GF-D8 (cell line): Measurements from ENCODE around the gene CELSR3.

Experiments used
- DNase-seq: peaks from one replicate; lab custom pipeline; 2025; lab: John Stamatoyannopoulos, UW

Gene CELSR3

DNA sequence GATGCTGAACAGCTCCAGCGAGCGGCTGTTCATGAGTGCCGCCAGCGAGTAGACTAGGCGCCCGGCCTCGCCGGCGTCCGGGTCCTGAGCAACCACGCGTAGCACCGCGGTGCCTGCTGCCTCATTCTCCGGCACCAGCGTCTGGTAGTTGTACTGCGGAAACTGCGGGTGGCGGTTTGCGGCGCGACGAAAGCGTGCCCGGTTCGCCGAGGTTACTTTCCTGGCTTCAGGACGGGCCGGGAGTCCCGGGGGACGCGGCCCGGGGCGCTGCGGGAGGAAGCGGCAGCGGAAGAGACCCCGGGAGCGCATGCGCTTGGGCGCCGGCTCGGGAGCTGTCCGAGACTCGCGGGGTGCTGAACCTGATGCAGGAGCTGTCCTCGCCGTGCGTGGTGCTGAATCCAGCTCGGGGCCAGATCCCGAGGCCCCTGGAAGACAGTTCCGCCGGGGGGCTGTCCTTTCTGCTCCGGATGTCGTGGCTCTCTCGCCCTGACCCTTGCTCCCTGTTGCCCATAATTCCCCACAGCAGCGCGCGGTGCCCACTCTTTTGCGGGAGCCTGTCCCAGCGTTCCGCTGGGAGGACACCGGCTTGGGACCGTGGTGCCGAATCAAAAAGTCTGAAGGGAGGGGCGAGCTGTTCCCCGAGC, 1.1 kb downstream of the CELSR3 start:
- no peak for DNase-seq

DNA sequence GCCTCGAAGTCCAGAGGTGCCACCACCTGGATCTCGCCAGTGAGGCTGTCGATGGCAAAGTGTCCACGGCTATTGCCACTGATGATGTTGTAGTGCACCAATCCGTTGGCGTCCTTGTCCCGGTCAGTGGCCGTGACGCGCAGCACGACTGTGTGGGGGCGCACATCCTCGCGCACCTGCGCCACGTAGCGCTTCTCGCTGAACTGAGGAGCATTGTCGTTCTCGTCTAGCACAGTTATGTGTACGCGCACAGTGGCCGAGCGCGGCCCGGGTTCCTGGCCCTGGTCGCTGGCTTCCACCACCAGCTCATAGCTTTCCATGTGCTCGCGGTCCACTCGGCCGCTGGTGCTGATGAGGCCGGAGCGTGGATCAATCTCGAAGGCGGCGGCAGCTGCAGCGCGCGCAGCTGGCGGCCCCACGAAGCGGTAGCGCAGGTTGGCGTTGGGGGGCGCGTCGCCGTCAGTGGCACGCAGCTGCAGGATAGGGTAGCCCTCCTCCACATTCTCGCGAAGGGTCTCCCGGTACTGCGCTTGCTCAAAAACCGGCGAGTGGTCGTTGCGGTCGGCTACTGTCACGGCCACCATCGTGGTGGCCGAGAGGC, 1.8 kb downstream of the CELSR3 start:
- no peak for DNase-seq

DNA sequence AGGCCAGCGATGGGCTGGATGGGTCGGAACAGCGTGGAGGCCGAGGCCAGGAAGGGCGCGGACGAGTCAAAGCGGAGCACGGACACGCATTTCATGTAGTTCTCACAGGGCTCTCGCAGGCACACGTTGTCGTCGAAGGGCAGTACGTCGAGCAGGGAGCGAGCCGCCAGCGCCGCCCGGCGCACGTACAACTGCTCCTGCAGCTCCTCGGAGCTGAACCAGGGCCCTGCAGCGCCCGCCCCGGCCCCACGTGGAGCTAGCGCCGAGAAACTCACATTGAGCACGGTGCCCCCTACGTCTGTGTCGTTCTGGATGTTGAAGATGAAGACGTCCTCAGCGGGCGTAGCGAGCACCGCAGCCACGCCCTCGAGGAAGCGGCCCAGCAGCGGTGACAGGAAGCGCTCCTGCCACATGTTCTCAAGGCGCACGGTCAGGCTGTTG, 5.8 kb downstream of the CELSR3 start:
- DNase-seq, result no peak

- no peak for DNase-seq
These were observed 6.4 kb downstream of the CELSR3 start for GRCh38 chr3:48656061-48656840.

GRCh38 chr3:48655606-48656005, 7.1 kb downstream of the CELSR3 start:
- DNase-seq, result no peak

- no peak for DNase-seq
These were observed 7.6 kb downstream of the CELSR3 start for GRCh38 chr3:48655063-48655462.

DNA sequence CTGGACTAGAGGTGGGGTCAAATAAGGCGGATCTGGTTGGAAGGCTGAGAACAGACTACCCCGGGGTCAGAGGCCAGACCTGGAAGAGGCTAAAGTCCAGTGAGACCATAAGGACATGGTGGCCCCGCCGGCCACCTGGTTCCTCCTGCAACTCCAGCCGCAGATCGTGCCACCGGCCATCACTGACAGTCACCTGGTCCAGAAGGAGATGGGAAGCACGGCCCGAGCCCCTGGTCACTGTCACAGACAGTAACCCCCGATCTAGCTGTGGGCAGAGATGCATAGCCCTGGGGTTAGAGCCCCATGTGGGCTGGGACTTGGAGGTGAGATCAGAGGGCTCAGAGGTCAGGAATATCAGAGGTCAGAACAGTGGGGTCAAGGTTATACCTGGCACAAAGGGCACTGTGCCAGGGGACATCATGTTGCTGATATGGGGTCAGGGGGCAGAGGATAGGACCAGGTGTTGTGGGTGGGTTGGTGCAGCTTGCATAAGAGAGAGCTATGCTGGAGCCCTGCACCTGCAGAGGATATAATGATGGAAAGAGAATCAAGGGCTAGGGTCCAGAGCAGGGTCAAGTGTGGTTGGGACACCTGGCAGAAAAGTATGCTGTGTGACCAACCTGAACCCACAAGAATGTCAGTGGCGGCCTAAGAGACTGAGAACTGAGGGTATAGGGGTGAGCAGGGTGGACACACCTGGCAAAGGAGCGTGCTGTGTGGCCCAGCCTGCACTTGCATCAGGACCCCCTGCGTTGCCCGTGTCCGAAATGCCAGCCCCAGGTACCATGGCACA, 9.6 kb downstream of the CELSR3 start:
- DNase-seq, result no peak

- no peak for DNase-seq
These were observed 10.9 kb downstream of the CELSR3 start for GRCh38 chr3:48651771-48652170.

GRCh38 chr3:48650723-48651122, 12.0 kb downstream of the CELSR3 start:
- DNase-seq, result no peak

GRCh38 chr3:48648188-48648850, 14.4 kb downstream of the CELSR3 start:
- DNase-seq, result no peak

GRCh38 chr3:48647714-48648113, 15.0 kb downstream of the CELSR3 start:
- DNase-seq, result no peak

DNA sequence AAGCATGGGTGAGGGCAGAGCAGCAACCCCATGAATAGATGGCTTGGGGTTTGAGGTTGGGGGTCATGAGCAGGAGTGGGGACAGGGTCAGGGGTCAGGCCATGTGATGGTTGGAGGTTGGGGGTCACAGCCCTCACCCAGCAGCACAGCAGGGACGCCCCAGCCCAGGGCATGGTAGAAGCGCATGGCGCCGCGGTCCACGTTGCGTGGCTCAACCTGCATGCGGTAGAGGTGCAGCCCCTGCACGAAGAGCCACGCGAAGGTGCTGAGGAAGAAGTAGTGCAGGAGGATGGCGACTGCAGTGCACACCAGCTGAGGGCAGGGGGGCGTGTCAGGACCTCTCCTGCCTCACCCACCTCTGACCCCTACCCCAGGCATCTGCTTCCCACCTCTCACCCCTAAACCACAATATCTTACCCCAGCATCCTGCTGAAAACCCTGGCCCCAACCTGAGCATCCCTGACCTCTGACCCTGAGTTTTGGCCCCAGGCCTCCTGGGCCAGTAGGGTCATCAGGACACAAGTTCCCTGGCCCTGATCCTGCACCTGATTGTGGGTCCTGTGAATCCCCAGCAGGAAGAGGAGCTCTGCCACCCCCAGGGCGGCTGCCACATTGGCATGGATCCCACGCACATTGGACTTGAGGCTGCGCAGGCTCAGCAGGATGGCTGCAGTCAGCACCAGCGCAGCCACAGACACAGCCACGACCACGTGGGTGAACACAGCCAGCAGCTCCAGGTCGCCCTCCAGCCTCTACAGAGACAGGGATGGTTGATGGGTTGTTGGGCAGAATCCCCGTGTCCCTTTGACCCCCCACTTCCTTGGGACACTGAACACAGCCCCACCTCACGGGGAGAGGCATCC, 17.6 kb downstream of the CELSR3 start:
- DNase-seq, result no peak

GRCh38 chr3:48642605-48643004, 20.1 kb downstream of the CELSR3 start:
- no peak for DNase-seq

GRCh38 chr3:48641396-48641795, 21.3 kb downstream of the CELSR3 start:
- no peak for DNase-seq

GRCh38 chr3:48639944-48640606, 22.6 kb downstream of the CELSR3 start:
- DNase-seq, result no peak

GRCh38 chr3:48637305-48637704, 25.4 kb downstream of the CELSR3 start:
- no peak for DNase-seq

DNA sequence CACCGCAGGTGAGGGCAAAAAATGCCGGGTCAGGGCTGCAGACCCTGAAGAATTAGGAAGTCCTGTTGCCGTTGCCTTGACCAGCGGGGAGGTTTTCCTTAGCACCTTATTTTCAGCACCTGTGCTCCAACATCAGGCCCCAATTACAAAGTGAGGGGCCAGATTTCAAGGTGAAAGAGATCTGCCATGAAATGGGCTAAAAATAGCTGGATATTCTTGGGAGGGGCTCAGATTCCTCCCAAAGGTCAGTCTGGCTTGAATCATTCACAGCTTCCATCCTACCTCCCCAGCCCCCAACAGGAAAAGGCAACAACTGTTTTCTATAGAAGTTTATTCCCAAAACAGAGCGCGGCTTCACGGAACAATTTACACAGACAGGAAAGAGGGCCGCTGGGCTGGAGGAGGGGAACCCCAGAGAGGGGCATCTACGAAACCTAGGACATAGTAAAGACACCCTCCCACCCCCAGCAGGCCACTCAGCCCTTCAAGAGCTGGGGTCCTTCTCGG, 26.5 kb downstream of the CELSR3 start:
- DNase-seq, result no peak

- peak; percentile 85 for DNase-seq
These were observed 27.3 kb downstream of the CELSR3 start, which contains the start of gene SLC26A6 for GRCh38 chr3:48635222-48636021. Gene SLC26A6 (minus strand): TSS chr3:48635461. CDS start chr3:48635393, 68 bp downstream.

DNA sequence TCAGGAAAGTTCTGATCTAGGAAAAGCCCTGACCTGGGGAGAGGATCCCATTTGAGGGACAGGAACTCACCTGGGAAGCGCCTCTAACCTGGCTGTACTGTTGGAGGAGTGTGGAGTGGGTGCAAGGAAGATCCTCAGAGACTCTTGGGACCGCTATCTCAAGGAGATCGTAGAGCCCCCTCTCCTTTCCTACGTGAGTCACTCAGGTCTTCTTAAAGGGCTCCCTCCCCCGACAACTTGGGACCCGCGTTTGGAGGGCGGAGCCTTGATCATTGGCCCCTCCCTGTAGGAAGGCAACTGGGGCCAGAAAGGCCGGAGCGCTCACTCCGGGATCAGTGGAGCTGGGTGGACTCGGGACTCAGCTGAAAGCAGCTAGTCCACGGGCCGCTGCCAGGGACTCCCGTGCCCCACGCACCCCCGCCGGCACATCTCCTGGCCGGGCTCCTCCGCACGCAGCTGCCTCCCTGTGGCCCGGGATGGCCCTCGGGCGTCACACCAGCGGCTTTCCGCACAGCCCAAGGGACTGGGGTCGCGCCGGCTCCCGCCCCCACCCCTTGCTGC, 27.9 kb downstream of the CELSR3 start:
- no peak for DNase-seq
